ENCODE measurements around the gene WDPCP. TPM values are rescaled to one million over a fixed set of nuclear protein-coding genes. Genes with fewer than 3 reads are reported as not detected.
"Not testable (repeated sequence)": the region's sequence is repeated elsewhere in the genome, so short reads cannot be mapped to it uniquely, and the experiment has no call there.

WDPCP gene
- total and polyA plus RNA-seq, 2 of the 4 experiments (the other 2 are of a cell fraction) = 2.2 to 10.2 TPM

GRCh38 chr2:63321973-63322372 lies 266.3 kb downstream of the WDPCP start:
- H3K36me3 ChIP-seq (ENCODE audit: control insufficient read depth, insufficient read depth, low read length); H2BK15ac ChIP-seq (ENCODE audit: low read depth, low read length); H3K18ac ChIP-seq (ENCODE audit: low read depth, low read length); H4K5ac ChIP-seq (ENCODE audit: low read depth, low read length); H3K4me1 ChIP-seq (ENCODE audit: control insufficient read depth, insufficient read depth, low read length); in situ Hi-C loops (cut with MboI; ENCODE audit: low sequenced_read_pairs); H3K23ac ChIP-seq (ENCODE audit: low read depth, low read length); H2BK20ac ChIP-seq (ENCODE audit: low read depth, low read length); CTCF ChIA-PET; H2BK120ac ChIP-seq (ENCODE audit: low read depth, low read length); ATAC-seq (ENCODE audit: low read depth); H2AK9ac ChIP-seq (replicated peaks; ENCODE audit: low read depth, low read length, poor library complexity); DNase-seq; BruUV-seq (replicated peaks); H2AK5ac ChIP-seq (ENCODE audit: low read depth, low read length); dilution Hi-C loops (cut with HindIII; ENCODE audit: low sequenced_read_pairs, unreplicated experiment); H4K8ac ChIP-seq (ENCODE audit: low read depth in 2 of 2, low read length in 2 of 2); H3K4me3 ChIP-seq (ENCODE audit: insufficient read depth, low read depth, low read length); H3K9ac ChIP-seq (ENCODE audit: low read depth, low read length); intact Hi-C loops (cut with micrococcal nuclease); H4K91ac ChIP-seq (ENCODE audit: insufficient read depth, low read depth, low read length); H3K9me1 ChIP-seq (ENCODE audit: insufficient read depth, low read length); H4K20me1 ChIP-seq (ENCODE audit: insufficient read depth, low read length); H3K4ac ChIP-seq (ENCODE audit: low read depth, low read length); H2BK5ac ChIP-seq (ENCODE audit: low read depth, low read length, poor library complexity, severe bottlenecking); H3K56ac ChIP-seq (ENCODE audit: extremely low read depth, insufficient read depth, low read length); H3K9me3 ChIP-seq (ENCODE audit: control insufficient read depth, insufficient read depth, low read length); H3K79me1 ChIP-seq (ENCODE audit: low read depth in 1 of 2, low read length in 2 of 2); H3K27me3 ChIP-seq (ENCODE audit: control insufficient read depth, insufficient read depth, low read length); H3K14ac ChIP-seq (replicated peaks; ENCODE audit: low read depth, low read length); H3K4me2 ChIP-seq (ENCODE audit: low read depth, low read length); H3K27ac ChIP-seq (ENCODE audit: insufficient read depth, low read length); POLR2A ChIA-PET (ENCODE audit: unreplicated experiment); H2AFZ ChIP-seq (replicated peaks; ENCODE audit: low read length, poor library complexity): not testable (repeated sequence)
- 60% methylated on average over 1 of the region's 2 CpGs; no CpG with 5 or more reads in 1 of the 2 experiments for WGBS, 2 experiments (ENCODE audit: extremely low coverage in 2 of 2, insufficient read length in 1 of 2)

Measured in IMR-90 (cell line).